SK-N-SH (cell line): ENCODE measurements around the gene SMIM44.

ENCODE experiments used
- NFIC ChIP-seq: IDR thresholded peaks from 2 replicates; pipeline ENCODE4 v1.4.0; 2012; ENCODE audit warnings: borderline replicate concordance
- NRF1 ChIP-seq: IDR thresholded peaks from 2 replicates; pipeline ENCODE4 v1.6.1; 2012; ENCODE audit warnings: low read depth, mild to moderate bottlenecking, low read length
- POLR2AphosphoS5 ChIP-seq: IDR thresholded peaks from 2 replicates; pipeline ENCODE4 v1.6.1; 2012; ENCODE audit warnings: low read depth, low read length
- YY1 ChIP-seq: IDR thresholded peaks from 2 replicates; pipeline ENCODE4 v1.4.0; 2012; ENCODE audit warnings: low read depth, mild to moderate bottlenecking
- TF ChIP-seq, protein P1 (sequence below): IDR thresholded peaks from 2 replicates; pipeline ENCODE4 v1.4.0; 2012; ENCODE audit warnings: low read depth, borderline replicate concordance
- TF ChIP-seq, protein P2 (sequence below): fragments of 200-600 bp; sonication (generic); IDR thresholded peaks from 2 replicates; pipeline ENCODE4 v1.6.1; 2017; ENCODE audit warnings: antibody characterized with exemption, mild to moderate bottlenecking, moderate library complexity

DNA sequence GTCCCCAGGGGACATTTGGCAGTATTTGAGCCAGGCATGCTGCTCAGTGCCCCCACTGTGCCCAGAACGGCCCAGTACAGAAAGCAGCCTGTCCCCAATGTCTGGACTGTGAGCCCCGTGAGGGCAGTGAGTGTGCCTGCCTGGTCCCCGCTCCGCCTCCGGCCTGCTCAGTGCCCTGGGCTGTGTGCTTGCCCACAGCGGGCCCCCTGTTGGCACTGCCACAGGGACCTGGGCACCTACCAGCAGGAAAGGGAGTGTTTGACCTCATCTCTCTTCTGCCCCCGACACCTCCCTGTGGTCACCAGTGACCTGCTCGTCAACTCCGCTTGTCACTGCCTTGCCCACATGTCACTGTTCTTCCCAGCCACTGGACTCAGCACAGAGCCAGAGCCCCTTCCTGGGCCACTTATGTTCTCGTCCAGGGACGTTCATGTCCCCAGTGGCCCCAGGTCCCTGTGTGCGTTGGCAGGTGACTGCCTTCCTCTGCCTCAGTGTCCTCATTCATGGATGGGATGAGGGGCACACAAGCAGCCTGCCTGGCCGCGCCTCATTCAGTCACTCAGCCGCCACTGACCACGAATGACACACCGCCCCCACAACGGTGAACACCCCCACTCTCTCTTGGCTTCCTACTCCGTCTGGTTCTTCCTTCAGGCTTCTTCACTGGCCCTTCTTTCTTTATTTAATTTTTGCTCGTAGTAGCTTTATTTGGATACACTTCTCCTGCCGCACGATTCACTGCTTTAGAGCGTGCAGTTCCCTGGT is 25.7 kb upstream of the SMIM44 start:
- TF ChIP-seq NFIC: no peak
- TF ChIP-seq, protein P1, sequence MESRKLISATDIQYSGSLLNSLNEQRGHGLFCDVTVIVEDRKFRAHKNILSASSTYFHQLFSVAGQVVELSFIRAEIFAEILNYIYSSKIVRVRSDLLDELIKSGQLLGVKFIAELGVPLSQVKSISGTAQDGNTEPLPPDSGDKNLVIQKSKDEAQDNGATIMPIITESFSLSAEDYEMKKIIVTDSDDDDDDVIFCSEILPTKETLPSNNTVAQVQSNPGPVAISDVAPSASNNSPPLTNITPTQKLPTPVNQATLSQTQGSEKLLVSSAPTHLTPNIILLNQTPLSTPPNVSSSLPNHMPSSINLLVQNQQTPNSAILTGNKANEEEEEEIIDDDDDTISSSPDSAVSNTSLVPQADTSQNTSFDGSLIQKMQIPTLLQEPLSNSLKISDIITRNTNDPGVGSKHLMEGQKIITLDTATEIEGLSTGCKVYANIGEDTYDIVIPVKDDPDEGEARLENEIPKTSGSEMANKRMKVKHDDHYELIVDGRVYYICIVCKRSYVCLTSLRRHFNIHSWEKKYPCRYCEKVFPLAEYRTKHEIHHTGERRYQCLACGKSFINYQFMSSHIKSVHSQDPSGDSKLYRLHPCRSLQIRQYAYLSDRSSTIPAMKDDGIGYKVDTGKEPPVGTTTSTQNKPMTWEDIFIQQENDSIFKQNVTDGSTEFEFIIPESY: no peak
- TF ChIP-seq, protein P2, sequence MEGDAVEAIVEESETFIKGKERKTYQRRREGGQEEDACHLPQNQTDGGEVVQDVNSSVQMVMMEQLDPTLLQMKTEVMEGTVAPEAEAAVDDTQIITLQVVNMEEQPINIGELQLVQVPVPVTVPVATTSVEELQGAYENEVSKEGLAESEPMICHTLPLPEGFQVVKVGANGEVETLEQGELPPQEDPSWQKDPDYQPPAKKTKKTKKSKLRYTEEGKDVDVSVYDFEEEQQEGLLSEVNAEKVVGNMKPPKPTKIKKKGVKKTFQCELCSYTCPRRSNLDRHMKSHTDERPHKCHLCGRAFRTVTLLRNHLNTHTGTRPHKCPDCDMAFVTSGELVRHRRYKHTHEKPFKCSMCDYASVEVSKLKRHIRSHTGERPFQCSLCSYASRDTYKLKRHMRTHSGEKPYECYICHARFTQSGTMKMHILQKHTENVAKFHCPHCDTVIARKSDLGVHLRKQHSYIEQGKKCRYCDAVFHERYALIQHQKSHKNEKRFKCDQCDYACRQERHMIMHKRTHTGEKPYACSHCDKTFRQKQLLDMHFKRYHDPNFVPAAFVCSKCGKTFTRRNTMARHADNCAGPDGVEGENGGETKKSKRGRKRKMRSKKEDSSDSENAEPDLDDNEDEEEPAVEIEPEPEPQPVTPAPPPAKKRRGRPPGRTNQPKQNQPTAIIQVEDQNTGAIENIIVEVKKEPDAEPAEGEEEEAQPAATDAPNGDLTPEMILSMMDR: no peak
- no peak for TF ChIP-seq NRF1
- no peak for TF ChIP-seq POLR2AphosphoS5
- TF ChIP-seq YY1: no peak
